Motor neuron (in vitro differentiated cells): ENCODE results near the gene CHERP. TPM values are rescaled to one million over a fixed set of nuclear protein-coding genes. Genes with fewer than 3 reads are reported as not detected.
"Not testable (repeated sequence)": the region's sequence is repeated elsewhere in the genome, so short reads cannot be mapped to it uniquely, and the experiment has no call there.

Experiments
- ATAC-seq, 8 experiments: fragments of 200-7000 bp; cut with Tn5 transposase; replicated peaks in 6 of 8; 2 replicates each; pipeline ENCODE4 v1.8.0; 2021; ENCODE audit warnings: mild to moderate bottlenecking in 8 of 8, moderate library complexity in 8 of 8
- H3K27ac ChIP-seq, 2 donors: fragments of 250-450 bp; sonication (Bioruptor Pico); 2 replicates each; pipeline ENCODE4 v1.9.0; 2021; ENCODE audit warnings: antibody characterized with exemption in 2 of 2, mild to moderate bottlenecking in 2 of 2, moderate library complexity in 1 of 2
- H3K4me1 ChIP-seq, 2 donors: fragments of 250-450 bp; sonication (Bioruptor Pico); replicated peaks in 1 of 2; 2 replicates each; pipeline ENCODE4 v1.6.1; 2021; ENCODE audit warnings: antibody characterized with exemption in 2 of 2, mild to moderate bottlenecking in 2 of 2, moderate library complexity in 1 of 2
- H3K4me3 ChIP-seq, 5 donors: fragments of 250-450 bp; sonication (Bioruptor Pico); 2 replicates each; pipeline ENCODE4 v1.9.0; 2021; ENCODE audit warnings: antibody characterized with exemption in 5 of 5, mild to moderate bottlenecking in 5 of 5, moderate library complexity in 4 of 5
- WGBS, 10 experiments: fragments of 450-650 bp; shearing (Covaris generic); methylation state at CpG; one replicate each; pipeline ENCODE4 v1.0.0; 2022; 5-methylcytosine and 5-hydroxymethylcytosine counted together
- in situ Hi-C, 9 experiments: fragments of 400-800 bp; cut with MboI; loops; one replicate each; pipeline ENCODE4 v1.15.0; 2021; ENCODE audit warnings: low sequenced_read_pairs in 9 of 9, low pct_unique_long_range_greater_than_20kb in 2 of 9; ENCODE audit not compliant: unreplicated experiment in 9 of 9
- total RNA-seq, 8 experiments: library from RNA; unstranded; fragments of 300-600 nt; gene quantifications; 2 replicates each; pipeline versions ENCODE4 v1.2.3 to v1.2.4, GENCODE V29; 2022

CHERP gene
- total RNA-seq, 8 experiments from 2014 or later: 5.4 to 42.8 (median 14.1) TPM

DNA sequence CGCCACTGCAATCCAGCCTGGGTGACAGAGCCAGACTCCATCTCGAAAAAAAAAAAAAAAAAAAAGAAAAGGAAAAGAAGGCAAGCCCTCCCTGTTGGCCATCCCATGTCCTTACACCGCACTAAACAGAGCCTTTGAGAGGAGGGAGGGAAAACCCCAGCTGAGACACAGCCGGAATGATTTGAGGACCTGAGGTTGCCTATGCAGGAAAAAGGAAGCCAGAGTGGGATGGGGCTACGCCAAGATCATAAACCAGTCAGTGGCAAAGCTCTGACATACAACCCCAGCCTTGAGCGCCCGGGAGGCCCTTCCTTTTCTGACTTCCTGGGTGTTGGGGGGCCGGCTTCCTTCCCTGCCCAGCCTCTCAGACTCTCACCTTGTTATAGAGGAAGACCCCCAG lies 12.5 kb upstream of the CHERP start:
- Histone ChIP-seq H3K4me1 (no peaks in the 10 kb centered on the region), H3K4me3 (no peak overlapping the region), H3K27ac (no peak overlapping the region)
- WGBS, 10 experiments: 83 to 100% (median 90%) methylated on average over 1 to 6 of the region's 8 CpGs; no CpG with 5 or more reads in 4 of the 10 experiments
- no peak for ATAC-seq
- in situ Hi-C loops: no loop called here

DNA sequence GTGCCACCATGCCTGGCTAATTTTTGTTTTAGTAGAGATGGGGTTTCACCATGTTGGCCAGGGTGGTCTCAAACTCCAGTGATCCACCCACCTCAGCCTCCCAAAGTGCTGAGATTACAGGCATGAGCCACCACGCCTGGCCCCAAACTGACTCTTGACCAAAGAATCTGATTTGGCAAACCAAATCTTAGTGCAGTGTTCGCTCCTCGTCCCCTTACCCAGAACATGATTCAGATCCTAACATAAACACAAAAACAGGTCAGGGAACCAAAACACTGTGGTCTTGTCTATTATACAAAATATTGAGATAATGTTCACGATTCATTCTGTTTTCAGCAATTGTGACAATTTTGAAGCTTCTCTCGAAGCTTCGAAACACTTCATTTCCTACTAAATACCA lies 9.7 kb upstream of the CHERP start:
- H3K4me3 ChIP-seq, H3K27ac ChIP-seq, H3K4me1 ChIP-seq, in situ Hi-C loops, ATAC-seq: not testable (repeated sequence)
- WGBS, 10 experiments: 90 to 100% (median 100%) methylated on average over 1 to 6 of the region's 6 CpGs; no CpG with 5 or more reads in 1 of the 10 experiments

DNA sequence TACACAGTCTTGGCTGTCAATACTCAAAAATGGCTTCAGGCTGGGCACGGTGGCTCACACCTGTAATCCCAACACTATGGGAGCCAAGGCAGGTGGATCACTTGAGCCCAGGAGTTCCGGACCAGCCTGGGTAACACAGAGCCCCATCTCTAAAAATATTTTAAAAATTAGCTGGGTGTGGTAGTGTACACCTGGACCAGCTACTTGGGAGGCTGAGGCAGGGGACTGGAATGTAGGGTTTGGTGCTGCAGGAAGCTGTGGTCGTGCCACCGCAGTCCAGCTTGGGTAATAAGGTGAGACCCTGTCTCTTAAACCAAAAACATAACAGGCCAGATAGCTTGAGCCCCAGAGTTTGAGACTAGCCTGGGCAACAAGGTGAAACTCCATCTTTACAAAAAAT lies 6.7 kb upstream of the CHERP start:
- in situ Hi-C loops: no loop called here
- 80 to 100% (median 83%) methylated on average over 1 to 4 of the region's 4 CpGs; no CpG with 5 or more reads in 5 of the 10 experiments for WGBS, 10 experiments
- Histone ChIP-seq H3K4me1 (peaks cover 1 to 4% of the 10 kb centered on the region in 2 donors), H3K4me3 (no peak overlapping the region), H3K27ac (no peak overlapping the region)
- ATAC-seq: no peak

DNA sequence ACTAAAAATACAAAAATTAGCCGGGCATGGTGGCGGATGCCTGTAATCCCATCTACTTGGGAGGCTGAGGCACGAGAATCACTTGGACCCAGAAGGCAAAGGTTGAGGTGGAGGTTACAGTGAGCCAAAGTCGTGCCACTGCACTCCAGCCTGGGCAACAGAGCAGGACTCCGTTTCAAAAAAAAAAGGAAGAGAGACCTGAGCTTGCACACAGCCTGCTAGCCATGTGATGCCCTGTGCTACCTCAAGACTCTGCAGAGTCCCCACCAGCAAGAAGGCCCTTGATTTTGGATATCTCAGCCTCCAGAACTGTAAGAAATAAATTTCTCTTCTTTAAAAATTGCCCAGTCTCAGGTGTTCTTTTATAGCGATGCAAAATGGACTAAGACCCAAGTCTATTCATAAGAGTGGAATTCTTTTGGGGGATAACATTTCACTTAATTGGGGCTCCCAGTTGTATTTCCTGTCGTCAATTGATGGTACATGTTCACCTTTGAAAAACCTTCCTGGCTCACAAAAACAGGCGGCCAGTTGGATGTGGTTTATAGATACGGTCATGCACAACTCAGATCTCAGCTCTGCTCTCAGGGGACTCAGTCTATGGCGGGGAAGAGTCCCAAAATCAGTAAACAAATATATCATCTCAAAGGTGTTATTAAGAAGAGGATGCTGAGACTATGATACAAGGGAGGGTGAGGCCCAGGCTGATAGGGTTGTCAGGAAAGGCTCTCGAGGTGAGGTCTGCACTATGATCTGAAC lies 2.4 kb upstream of the CHERP start:
- Histone ChIP-seq H3K4me1 (peaks cover 15 to 16% of the 10 kb centered on the region in 2 donors), H3K27ac (no peak overlapping the region), H3K4me3 (no peak overlapping the region)
- WGBS, 10 experiments: 87 to 100% (median 93%) methylated on average over 1 to 9 of the region's 11 CpGs
- no peak for ATAC-seq
- in situ Hi-C loops: no loop called here

DNA sequence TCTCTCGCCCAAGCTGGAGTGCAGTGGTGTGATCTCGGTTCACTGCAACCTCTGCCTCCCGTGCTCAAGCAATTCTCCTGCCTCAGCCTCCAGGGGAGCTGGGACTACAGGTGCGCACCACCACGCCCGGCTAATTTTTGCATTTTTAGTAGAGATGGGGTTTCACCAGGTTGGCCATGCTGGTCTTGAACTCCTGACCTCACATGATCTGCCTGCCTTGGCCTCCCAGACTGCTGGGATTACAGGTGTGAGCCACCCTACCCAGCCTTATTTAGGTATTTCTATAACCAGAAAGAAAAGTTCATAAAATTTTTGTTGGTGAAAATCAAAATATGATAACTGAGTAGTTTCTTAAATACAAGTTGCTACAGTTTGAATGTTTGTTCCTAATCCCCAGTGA lies 1.5 kb upstream of the CHERP start:
- ATAC-seq, H3K27ac ChIP-seq, in situ Hi-C loops: not testable (repeated sequence)
- Histone ChIP-seq H3K4me1 (peaks cover 15 to 16% of the 10 kb centered on the region in 2 donors), H3K4me3 (peak overlapping the region in 2 of 5 donors; percentile 91 to 100)
- WGBS, 10 experiments: 56 to 100% (median 84%) methylated on average over 1 to 6 of the region's 6 CpGs; no CpG with 5 or more reads in 2 of the 10 experiments

DNA sequence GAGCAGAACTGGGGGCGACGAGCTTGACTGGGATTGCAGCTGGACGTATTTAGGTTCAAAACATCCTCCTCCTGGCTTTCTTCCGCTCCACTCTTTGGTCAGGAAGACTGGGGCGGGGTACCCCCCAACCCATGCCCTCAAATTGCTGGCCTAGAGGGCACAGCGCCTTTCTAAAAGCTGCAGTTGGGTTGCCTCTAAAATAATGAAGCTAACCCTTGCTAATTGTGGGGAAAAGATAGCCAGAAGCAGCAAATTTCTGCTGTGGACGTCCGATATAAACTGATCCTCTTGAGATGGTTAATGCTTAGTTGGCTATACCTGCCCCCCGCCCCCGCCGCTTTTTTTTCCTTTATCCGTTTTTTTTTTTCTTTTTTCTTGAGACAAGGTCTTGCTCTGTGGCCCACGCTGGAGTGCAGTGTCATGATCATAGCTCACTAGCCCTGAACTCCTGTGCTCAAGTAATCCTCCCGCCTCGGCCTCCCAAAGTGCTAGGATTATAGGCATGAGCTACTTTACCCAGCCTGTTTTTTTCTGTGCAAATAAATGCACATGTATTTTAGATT lies 754 bp upstream of the CHERP start:
- Histone ChIP-seq H3K27ac (peak overlapping the region; percentile 84 to 97), H3K4me1 (peaks cover 15 to 16% of the 10 kb centered on the region in 2 donors), H3K4me3 (peak overlapping the region; percentile 88 to 100 (median 93))
- ATAC-seq: no peak
- in situ Hi-C loops: no loop called here
- WGBS, 10 experiments: 0 to 19% (median 5%) methylated on average over 3 to 12 of the region's 15 CpGs; no CpG with 5 or more reads in 1 of the 10 experiments

DNA sequence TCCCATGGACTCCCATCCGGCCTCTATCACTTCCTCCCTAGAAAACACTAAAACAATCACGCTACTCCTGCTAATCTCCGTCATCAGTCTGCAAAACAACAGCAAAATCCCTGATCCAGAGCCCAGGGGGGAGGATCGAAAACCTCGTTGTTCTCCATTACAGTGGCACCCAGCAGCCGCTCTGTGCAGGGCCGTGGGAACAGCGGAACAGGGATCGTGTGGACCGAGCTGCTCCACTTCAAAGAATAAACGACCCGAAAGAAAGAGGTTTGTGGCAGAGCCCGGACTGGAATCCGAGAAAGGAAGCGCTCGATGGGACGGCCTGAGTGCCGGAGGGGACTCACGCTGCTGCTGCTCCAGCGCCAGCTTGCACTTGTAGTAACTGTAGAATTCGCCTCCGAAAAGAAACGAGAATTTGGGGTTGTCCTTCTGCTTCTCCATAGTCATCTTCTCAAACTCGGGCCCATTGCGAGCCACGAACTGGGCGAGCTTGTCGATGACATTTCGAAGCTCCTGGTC lies 652 bp downstream of the CHERP start:
- 0 to 19% (median 0%) methylated on average over 1 to 11 of the region's 29 CpGs; no CpG with 5 or more reads in 1 of the 10 experiments for WGBS, 10 experiments
- in situ Hi-C loops: no loop called here
- peaks cover 15 to 16% of the 10 kb centered on the region in 2 donors for H3K4me1 ChIP-seq
- peak overlapping the region; percentile 88 to 100 (median 93) for H3K4me3 ChIP-seq
- peak overlapping the region; percentile 90 to 97 for H3K27ac ChIP-seq
- ATAC-seq: peak in 3 of 8 experiments; percentile 11 to 29 (median 11)

DNA sequence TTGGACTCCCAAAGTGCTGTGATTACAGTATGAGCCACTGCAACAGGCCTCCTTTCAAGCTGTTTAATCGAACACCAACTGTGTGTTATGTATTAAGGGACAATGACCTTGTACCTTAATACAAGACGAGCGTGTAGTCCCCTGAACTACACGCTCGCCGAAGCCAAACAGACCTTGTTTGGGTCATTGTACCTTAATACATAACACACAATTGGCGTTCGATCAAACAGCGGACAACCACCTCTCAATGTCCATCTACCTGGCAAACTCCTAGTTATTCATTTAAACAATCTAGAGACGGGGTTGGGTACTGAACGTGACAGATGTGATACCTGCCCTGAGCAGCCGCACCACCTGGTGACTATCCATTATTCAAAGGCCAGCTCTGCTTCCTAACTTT lies 1.3 kb downstream of the CHERP start:
- H3K4me3 ChIP-seq: peak overlapping the region; percentile 88 to 100 (median 93)
- WGBS, 10 experiments: 73 to 100% (median 87%) methylated on average over 2 to 9 of the region's 12 CpGs; no CpG with 5 or more reads in 4 of the 10 experiments
- ATAC-seq: no peak
- H3K27ac ChIP-seq: peak overlapping the region in 1 of 2 donors; percentile 97
- peaks cover 15 to 16% of the 10 kb centered on the region in 2 donors for H3K4me1 ChIP-seq
- in situ Hi-C loops: no loop called here

DNA sequence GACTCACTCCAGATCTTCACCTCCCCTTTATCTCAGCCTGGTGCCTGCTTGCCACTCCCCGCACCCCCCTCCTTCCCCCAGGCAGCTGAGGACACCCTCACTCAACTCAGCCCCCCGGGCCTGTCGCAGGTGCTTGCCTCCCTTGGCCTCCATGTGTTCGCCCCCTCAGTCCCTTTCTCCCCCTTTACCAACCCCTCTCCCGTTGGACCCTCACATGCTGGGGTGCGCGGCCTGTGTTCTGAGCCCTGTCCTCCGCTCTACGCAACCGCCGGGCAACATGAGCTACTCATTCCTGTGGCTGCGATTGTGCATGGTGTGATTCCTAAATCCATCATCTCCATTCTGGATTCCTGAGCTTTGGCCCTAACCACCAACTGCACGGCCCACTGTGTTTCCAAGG lies 5.1 kb downstream of the CHERP start:
- Histone ChIP-seq H3K4me3 (no peak overlapping the region), H3K27ac (no peak overlapping the region), H3K4me1 (peaks cover 7% of the 10 kb centered on the region in 2 donors)
- WGBS, 10 experiments: 96 to 100% (median 100%) methylated on average over 1 to 6 of the region's 13 CpGs; no CpG with 5 or more reads in 7 of the 10 experiments
- in situ Hi-C loops: no loop called here
- no peak for ATAC-seq

DNA sequence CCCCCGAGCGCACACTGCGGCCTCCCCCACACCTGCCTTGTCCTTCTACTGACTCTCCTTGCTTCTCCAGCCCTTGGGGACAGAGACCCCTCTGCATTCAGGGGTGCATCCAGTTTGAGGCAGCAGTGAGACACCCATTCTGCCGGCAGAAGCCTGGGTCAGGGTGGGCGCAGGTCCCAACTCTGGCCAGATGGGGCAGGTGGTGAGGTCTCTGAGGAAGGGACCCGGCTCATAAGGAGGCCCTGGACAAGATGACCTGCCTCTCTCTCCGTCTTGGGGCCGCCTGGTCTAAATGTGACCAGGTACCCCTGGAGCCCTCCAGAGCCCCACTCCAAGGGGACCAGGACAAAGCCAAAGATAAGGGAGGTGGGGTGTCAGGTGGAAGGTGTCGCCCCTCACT lies 6.1 kb downstream of the CHERP start:
- 100% methylated on average over 1 to 3 of the region's 9 CpGs; no CpG with 5 or more reads in 6 of the 10 experiments for WGBS, 10 experiments
- Histone ChIP-seq H3K4me3 (no peak overlapping the region), H3K4me1 (peaks cover 5 to 6% of the 10 kb centered on the region in 2 donors), H3K27ac (no peak overlapping the region)
- ATAC-seq: peak in 4 of 8 experiments; percentile 5 to 8 (median 7)
- in situ Hi-C loops: no loop called here

DNA sequence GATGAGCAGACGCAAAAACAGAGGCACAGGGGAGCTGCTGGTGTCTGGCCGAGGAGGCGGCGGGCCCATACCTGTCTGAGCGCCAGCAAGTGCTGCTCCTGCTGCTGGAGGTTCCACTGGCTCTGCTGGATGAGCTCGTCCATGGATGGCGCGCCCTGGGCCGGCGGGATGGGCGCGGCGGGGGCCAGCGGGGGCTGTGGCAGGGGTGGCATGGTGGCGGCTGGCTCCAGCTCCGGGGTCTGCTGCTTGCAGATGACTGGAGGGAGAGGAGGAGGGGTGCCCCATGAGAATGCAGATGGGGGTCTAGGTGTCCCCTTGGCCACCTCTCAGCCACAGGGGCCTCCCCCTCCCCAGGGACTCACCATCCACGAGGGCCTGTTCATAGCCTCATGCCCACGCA lies 6.9 kb downstream of the CHERP start:
- peak in 4 of 8 experiments; percentile 9 to 14 (median 14) for ATAC-seq
- Histone ChIP-seq H3K4me3 (no peak overlapping the region), H3K27ac (no peak overlapping the region), H3K4me1 (no peaks in the 10 kb centered on the region)
- no CpG with 5 or more reads among the region's 18 CpGs for WGBS, 10 experiments
- in situ Hi-C loops: no loop called here

DNA sequence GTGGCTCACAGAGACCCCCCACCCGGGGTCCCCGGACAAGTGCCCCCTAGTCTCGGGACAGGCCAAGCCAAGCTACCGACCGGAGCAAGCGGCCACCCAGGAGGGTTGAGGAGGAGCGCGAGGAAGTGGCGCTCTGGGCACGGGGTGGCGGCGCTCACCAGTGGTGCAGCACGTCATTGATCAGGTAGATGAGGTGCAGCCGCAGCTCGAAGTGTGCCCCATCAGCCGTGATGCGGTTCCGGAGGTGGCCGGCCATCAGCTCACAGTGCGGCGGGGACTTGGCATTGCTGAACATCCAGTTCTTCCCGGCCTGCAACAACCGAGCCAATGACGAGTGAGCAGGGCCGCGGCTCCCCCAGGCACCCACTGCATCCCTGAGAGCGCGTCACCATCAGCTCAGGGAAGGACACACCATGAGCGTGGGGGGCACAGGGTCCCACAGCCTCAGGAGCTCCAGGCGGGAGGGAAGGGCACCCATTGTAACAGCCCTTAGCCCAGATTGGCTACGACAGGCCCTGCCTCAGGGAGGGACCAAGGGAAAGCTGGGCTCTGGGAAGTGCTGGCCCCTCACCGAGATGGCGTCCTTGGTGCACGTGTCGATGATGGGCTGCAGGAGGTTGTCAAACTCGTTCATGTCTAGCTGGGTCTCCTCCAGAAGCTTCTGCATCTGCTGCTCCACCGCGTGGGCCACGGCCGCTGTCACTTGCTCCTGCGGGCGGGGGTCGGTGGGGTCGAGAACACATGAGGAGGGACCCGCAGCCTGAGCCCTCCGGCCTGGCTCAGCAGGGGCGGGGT lies 9.6 kb downstream of the CHERP start:
- Histone ChIP-seq H3K4me3 (no peak overlapping the region), H3K27ac (no peak overlapping the region), H3K4me1 (no peaks in the 10 kb centered on the region)
- in situ Hi-C loops: no loop called here
- peak in 1 of 8 experiments; percentile 8 for ATAC-seq
- WGBS, 10 experiments: 100% methylated on average over 10 of the region's 47 CpGs; no CpG with 5 or more reads in 9 of the 10 experiments

DNA sequence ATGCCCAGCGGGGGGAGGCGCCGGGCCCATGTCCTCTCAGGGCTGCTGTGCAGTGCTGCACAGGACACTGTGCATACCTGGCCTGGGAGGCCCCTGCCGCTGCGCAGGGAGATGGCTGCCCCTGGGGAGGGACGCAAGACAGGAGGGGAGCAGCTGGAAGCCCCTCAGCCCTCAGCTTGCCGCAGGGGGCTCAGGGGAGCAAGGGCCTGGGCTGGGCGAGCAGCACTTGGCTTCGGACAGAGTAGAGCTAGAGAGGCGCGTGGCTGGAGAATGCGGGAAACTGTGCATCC lies 10.9 kb downstream of the CHERP start:
- WGBS, 10 experiments: 93% methylated on average over 7 of the region's 12 CpGs; no CpG with 5 or more reads in 9 of the 10 experiments
- in situ Hi-C loops: no loop called here
- Histone ChIP-seq H3K4me1 (no peaks in the 10 kb centered on the region), H3K27ac (no peak overlapping the region), H3K4me3 (no peak overlapping the region)
- ATAC-seq: no peak
